Measurements from ENCODE around the gene H2BK1.

The H2BK1 gene

GRCh38 chr7:151231080-151231479 is 20.8 kb upstream of the H2BK1 start:
- no peak for DNase-seq

DNA sequence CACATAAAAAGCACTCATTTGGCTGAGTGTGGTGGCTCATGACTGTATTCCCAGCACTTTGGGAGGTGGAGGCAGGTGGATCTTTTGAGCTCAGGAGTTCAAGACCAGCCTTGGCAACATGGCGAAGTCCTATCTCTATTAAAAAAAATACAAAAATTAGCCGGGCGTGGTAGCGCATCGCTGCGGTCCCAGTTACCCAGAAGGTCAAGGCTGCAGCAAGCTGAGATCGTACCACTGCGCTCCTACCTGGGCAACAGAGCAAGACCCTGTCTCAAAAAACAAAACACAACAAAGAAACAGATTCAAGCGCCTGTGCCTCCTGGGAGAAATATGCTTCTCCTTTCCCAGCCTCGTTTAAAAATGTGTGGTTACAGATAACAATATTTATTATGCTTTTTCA is 19.0 kb upstream of the H2BK1 start:
- DNase-seq: no peak

- no peak for DNase-seq
Observed at GRCh38 chr7:151228024-151228866, 18.0 kb upstream of the H2BK1 start.

- peak; percentile 94 for DNase-seq
Observed at GRCh38 chr7:151226875-151227782, 16.8 kb upstream of the H2BK1 start, which contains the start of gene ABCF2. TSS of gene ABCF2 (minus strand) at chr7:151227205. CDS start at chr7:151226458, 747 bp downstream.

GRCh38 chr7:151226560-151226874 is 16.2 kb upstream of the H2BK1 start:
- no peak for DNase-seq

GRCh38 chr7:151225948-151226510 is 15.7 kb upstream of the H2BK1 start:
- DNase-seq: no peak

DNA sequence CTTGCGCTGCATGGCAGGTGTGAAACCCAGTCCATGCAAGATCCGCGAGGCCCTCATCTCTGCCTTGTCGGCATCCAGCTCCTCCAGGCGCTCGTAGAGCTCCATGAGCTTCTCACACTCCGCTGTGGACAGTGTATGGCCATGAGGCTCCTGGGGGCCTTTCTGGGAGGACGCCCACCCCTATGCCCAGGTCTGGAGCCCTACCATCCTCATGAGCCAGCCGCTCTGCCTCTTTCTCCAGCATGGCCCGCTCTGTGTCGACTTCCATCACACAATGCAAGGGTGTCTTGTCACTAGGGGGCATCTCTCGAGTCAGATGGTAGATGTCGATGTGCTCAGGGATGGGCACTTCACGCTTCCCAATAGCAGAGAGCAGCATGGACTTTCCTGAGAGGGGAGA is 13.4 kb upstream of the H2BK1 start:
- DNase-seq: no peak

GRCh38 chr7:151218170-151218569 is 7.9 kb upstream of the H2BK1 start:
- DNase-seq: no peak

- DNase-seq: no peak
Observed at GRCh38 chr7:151215396-151215795, 5.1 kb upstream of the H2BK1 start.

DNA sequence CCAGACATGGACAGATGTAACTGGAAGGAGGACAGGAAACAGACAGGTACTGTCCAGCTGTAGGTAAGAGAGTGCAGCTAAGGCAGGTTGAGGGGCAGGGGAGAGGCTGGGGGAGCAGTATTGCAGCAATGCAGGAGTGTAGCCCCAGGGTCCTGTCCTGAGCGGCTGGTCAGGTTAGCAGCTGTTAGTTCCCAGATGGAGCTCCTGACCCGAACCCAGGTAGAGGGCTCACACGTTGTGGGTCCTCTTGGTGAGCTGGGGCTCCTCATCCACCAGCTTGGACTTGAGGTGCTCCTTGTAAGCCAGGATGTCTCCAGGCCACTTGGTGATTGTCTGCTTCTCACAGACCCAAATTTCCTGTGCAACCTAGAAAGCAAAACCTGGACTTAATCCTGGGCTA is 3.5 kb upstream of the H2BK1 start:
- DNase-seq: no peak

GRCh38 chr7:151212626-151213025 is 2.3 kb upstream of the H2BK1 start:
- no peak for DNase-seq

DNA sequence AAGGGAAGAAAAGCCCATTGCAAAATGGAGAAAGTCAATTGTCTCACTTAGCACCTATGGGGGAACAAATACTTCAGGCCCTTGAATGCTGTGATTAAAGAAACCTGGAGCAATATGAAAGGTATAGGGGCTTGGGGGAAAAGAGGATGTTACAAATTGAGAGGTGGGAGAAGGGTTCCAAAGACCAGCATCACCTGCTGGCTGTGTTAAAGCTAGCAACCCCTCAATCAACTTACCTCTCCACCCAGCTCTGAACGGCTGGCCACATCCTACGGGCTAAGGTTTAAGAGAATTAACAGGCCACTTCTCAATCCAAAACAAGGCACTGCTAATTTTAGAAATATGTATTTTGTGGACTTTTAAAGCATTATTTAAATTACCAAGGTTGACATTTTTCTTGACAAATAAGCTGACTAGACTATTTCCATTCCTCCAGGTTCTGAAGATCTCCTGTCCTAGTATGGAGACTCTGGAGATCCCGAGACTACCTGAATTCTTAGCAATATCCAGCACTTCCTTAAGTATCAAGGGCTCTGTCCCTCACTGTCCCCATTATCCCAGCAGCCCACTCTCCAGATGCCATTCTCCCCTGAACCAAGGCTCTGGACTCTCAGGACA is 976 bp upstream of the H2BK1 start:
- DNase-seq: no peak

- no peak for DNase-seq
Observed at GRCh38 chr7:151209588-151209987, 700 bp downstream of the H2BK1 start.

- no peak for DNase-seq
Observed at GRCh38 chr7:151208253-151208862, 1.9 kb downstream of the H2BK1 start.

- no peak for DNase-seq
Observed at GRCh38 chr7:151207804-151208203, 2.5 kb downstream of the H2BK1 start.

DNA sequence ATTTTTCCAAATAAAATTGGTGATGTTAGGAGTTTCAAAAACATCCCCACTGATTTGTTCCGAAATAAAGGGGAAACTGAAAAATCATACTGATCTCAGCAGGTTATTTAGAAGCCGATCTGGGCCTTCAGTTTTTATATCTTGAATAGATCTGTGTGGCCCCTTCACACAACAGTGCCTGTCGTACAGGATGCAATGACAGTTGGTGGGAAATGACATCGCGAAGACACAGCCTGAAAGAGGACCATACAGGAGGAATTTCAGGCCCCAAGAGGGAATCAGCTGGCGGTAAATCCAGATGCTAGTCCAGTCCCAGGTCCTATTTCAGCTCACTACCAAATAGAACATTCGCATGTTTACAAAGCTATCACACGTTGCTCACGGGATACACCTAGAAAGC is 3.0 kb downstream of the H2BK1 start:
- no peak for DNase-seq

- no peak for DNase-seq
Observed at GRCh38 chr7:151206914-151207313, 3.4 kb downstream of the H2BK1 start.

DNA sequence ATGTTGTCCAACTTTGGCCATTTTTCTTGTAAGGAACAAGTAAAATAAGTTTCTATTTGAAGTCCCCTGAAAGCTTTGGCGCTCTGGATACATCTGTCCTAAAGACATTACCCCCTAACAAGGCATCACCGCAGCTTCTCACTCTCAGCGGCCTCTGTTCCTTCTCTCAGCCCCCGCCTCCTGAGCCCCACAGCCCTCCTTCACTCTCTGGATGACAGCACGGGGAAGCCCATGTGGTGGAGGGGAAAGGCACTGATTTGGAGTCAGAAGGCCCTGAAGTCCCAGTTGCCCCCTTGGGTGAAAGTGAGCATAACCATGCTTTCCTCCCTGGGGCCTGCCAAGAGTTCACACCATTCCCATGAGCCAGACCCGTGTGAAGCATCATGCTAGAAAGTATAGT is 4.6 kb downstream of the H2BK1 start:
- DNase-seq: no peak

DNA sequence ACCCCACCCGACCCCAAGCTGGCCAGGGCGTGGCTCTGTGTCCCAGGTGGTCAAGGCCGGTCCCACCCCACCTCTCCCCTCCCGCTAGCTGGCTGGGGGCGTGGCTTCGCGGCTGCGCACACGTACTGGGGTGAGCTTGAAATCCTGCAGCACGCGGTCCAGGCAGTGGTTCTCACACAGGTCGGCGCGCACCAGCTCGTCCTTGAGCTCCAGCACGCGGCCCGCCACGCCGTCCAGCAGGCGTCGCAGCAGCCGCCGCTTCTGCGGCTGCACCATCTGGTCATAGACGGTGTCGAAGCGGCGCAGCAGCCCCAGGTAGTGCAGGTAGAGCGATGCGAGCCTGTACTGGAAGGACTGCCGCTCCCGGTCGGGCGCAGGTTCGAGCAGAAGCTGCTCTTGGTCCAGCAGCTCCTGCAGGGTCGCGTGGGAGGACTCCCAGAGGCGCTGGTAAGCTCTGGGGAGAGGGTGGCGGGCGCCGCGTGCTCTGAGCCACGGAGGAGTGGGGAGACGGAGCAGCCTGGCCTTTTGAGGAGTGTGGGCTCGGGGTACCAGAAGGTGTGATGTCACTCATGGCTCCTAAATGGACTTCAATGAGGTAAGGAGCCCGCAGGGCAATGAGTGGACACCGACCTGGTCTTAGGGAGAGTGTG is 5.8 kb downstream of the H2BK1 start:
- no peak for DNase-seq

GRCh38 chr7:151202836-151203235 is 7.5 kb downstream of the H2BK1 start:
- DNase-seq: no peak

DNA sequence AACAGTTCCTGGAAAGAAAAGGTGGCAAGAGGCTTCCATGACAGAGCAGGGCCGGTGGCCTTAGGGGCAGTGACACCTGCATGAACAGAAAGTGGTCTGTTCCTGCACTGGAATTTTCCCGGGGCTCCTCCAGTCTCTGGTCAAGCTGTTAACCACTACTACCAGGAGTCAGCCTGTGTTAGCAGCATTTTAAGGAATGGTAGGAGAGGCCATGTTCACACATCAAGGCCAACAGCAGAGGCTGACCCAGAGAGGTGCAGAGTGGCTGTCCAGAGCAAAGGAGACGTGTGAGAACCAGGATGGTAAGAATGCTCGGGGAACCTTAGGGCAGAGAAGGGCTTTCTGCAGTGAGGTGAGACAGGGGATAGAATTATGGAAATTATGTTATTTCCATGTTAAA is 8.5 kb downstream of the H2BK1 start:
- DNase-seq: no peak

GRCh38 chr7:151201344-151201743 is 8.9 kb downstream of the H2BK1 start:
- no peak for DNase-seq
